D721Med (cell line): ENCODE measurements around the gene DCUN1D5.

Experiments
- DNase-seq: peaks from one replicate; pipeline ENCODE4 v3.0.0; 2011; ENCODE audit warnings: low spot score; ENCODE audit not compliant: insufficient read length
- FAIRE-seq: peaks from 2 replicates; lab custom pipeline; 2011; peaks lifted over from hg19 to GRCh38; lab: Jason Lieb, UNC
- TF ChIP-seq, protein P1 (sequence below): IDR thresholded peaks from 2 replicates; pipeline ENCODE4 v1.5.1; 2012; ENCODE audit warnings: mild to moderate bottlenecking, control low read depth; ENCODE audit not compliant: insufficient read depth; ENCODE audit errors: missing control alignments

Gene DCUN1D5

DNA sequence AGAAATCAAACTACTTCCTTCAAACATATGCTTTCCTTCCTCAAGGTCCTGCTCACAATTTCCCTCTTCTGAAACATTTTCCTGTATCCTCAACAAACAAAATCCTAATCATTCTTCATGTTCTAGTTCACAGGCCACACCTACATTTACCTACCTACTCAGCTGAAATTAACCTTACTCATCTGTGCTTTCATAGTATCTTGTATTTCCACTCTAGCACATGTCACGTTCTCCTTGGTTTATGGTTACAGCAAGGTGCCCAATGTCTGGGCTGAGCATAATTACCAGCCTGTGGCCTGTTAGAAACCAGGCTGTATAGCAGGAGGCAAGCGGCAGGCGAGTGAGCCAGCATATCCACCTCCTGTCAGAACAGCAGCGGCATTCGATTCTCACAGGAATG, 13.2 kb downstream of the DCUN1D5 start:
- TF ChIP-seq, protein P1, sequence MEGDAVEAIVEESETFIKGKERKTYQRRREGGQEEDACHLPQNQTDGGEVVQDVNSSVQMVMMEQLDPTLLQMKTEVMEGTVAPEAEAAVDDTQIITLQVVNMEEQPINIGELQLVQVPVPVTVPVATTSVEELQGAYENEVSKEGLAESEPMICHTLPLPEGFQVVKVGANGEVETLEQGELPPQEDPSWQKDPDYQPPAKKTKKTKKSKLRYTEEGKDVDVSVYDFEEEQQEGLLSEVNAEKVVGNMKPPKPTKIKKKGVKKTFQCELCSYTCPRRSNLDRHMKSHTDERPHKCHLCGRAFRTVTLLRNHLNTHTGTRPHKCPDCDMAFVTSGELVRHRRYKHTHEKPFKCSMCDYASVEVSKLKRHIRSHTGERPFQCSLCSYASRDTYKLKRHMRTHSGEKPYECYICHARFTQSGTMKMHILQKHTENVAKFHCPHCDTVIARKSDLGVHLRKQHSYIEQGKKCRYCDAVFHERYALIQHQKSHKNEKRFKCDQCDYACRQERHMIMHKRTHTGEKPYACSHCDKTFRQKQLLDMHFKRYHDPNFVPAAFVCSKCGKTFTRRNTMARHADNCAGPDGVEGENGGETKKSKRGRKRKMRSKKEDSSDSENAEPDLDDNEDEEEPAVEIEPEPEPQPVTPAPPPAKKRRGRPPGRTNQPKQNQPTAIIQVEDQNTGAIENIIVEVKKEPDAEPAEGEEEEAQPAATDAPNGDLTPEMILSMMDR: no peak
- DNase-seq: no peak
- FAIRE-seq: no peak

DNA sequence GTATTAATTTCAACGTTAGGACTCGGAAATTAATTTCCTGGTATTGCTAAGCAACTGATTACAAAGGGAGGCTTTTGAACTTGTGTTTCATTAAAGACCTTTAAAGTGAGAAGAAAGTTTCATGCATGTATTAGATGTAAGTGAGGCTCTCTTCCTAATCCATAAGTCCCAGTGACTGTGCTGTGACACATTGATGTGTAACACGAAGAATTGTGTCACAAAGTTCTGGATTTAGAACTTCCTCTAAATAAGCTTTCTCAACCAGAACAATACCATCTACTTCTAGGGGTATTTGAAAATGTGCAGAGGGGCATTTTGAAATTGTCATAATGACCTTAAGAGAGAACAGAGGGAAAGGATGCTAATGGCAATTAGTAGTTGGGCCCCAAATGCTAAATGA, 14.4 kb downstream of the DCUN1D5 start:
- TF ChIP-seq, protein P1: no peak
- FAIRE-seq: no peak
- no peak for DNase-seq

DNA sequence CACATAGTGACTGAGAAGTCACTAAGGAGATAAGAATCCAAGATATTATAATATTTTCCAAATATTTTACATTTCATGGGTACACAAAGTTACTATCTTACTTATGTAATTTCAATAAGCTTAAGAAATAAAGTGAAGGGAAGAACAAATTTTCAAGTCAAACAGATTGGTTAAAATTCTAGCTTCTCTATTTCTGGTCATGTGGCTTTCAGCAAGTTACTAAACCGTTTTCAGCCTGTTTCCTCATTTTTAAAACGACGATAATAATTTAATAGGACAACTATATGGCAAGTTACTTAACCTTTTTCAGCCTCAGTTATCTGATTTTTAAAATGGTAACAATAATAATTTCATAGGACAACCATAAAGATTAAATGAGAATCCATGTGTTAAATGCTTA, 15.6 kb downstream of the DCUN1D5 start:
- TF ChIP-seq, protein P1: no peak
- DNase-seq (no peak), FAIRE-seq (no peak)

DNA sequence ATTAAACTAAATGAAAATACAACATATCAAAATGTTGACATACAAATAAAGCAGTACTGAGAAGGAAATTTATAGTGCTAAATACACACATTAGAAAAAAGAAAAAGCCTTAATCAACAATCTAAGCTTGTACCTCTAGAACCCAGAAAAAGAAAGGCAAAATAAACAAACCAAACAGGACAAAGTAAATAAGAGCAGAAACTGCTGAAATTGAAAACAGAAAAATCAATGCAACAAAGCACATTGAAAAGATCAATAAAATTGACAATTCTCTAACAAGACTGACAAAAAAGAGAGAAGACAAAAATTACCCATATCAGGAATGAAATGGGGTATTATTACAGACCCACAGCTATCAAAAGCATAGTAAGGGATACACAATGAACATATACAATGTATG, 21.0 kb downstream of the DCUN1D5 start:
- DNase-seq (no peak), FAIRE-seq (peak; percentile 68)
- TF ChIP-seq, protein P1: no peak

DNA sequence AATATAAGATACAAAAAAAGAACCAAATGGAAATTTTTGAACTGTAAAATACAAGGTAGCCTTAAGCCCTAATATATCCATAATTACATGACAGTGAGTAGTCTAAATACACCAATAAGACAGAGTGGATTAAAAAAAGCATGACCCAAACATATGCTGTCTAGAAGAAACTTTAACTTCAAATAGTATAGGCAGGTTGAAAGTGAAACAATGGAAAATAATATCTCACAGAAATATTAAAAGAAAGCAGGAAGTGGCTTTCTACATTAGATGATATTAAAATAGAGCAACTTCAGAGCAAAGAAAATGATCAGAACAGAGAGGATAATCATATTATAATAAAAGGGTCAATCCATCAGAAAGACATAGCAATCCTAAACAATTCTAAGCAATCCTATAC, 21.8 kb downstream of the DCUN1D5 start:
- FAIRE-seq (no peak), DNase-seq (no peak)
- TF ChIP-seq, protein P1: no peak

DNA sequence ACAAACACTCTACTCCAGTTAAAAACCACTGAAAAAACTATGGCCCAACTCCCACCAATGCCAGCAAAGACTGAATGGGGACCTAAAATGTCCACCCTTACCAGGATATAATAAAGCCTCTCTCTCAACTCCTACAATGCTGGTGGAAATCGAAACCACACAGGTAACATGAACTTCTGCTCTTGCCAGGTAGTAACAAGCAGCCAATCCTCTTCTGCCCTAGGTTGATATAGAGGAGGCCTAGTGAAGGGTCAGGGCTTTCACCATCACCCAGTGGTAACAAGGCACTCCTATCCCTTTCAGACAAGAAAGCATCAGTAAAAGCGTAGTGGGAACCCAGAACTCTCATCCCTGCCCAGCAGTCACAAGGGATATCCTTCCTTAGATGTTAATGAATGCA, 22.6 kb downstream of the DCUN1D5 start:
- DNase-seq (no peak), FAIRE-seq (no peak)
- TF ChIP-seq, protein P1: no peak

DNA sequence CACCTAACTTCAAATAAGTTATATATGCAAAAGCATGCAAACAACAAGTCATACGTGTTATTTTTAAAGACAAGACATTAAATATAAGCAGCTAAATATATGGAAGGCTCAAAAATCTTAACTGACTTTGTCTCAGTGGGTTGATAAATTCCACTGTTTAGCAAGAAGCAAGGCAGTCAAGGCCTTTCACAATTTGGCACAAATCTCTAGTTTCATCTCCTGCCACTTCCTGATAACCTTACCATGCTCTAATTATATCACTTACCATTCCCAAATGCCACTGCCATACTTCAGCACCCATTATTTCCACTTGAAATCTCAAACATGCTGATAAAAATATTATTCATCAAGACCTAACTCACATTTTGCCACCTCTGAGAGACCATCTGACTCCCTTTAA, 24.8 kb downstream of the DCUN1D5 start:
- no peak for FAIRE-seq
- TF ChIP-seq, protein P1: no peak
- DNase-seq: no peak
